ENCODE measurements around the gene NOS1. TPM values are rescaled to one million over a fixed set of nuclear protein-coding genes. Genes with fewer than 3 reads are reported as not detected.
A peak's percentile ranks its signal among the peaks of the same experiment; 100 is the strongest.

NOS1 gene
- total RNA-seq, 2 experiments from 2014 or later: not detected

- TF ChIP-seq CTCF (conservative IDR thresholded peaks at IDR 0.05; ENCODE audit: low read length) (no peak), EZH2phosphoT487 (IDR thresholded peaks at IDR 0.05; ENCODE audit: borderline replicate concordance, low read depth, low read length) (no peak)
- Histone ChIP-seq H3K4me3 (ENCODE audit: low read depth, low read length, poor library complexity, severe bottlenecking) (no peak overlapping the region), H3K9me3 (ENCODE audit: low read length) (no peaks in the 10 kb centered on the region), H2AFZ (ENCODE audit: low read length) (no peak overlapping the region), H3K4me2 (ENCODE audit: low read length) (no peak overlapping the region), H3K9me2 (ENCODE audit: insufficient read depth, low read length) (no peaks in the 10 kb centered on the region), H3K79me2 (ENCODE audit: insufficient read depth, low read depth, low read length) (no peaks in the 10 kb centered on the region), H4K20me1 (ENCODE audit: insufficient read depth, low read length) (no peaks in the 10 kb centered on the region), H3K36me3 (ENCODE audit: insufficient read depth, low read length) (no peaks in the 10 kb centered on the region), H3K4me1 (ENCODE audit: insufficient read depth, low read length, poor library complexity, severe bottlenecking) (peaks cover 4% of the 10 kb centered on the region), H3K27ac (ENCODE audit: low read depth, low read length, poor library complexity, severe bottlenecking) (no peak overlapping the region)
- POLR2A ChIA-PET: no interaction called here
- BruUV-seq (replicated peaks): no TSS peak
- CTCF ChIA-PET (ENCODE audit: unreplicated experiment): no interaction called here
- intact Hi-C loops (cut with micrococcal nuclease; ENCODE audit: unreplicated experiment): no loop called here
- DNase-seq (ENCODE audit: low spot score): no peak
Observed at GRCh38 chr12:117280019-117280680, 81.3 kb downstream of the NOS1 start.

GRCh38 chr12:117279606-117280005, 81.8 kb downstream of the NOS1 start:
- H3K79me2 ChIP-seq (ENCODE audit: insufficient read depth, low read depth, low read length): no peaks in the 10 kb centered on the region
- ChIA-PET CTCF (ENCODE audit: unreplicated experiment) (no interaction called here), POLR2A (no interaction called here)
- H3K27ac ChIP-seq (ENCODE audit: low read depth, low read length, poor library complexity, severe bottlenecking): no peak overlapping the region
- H3K4me1 ChIP-seq (ENCODE audit: insufficient read depth, low read length, poor library complexity, severe bottlenecking): peaks cover 4% of the 10 kb centered on the region
- no peak overlapping the region for H3K4me3 ChIP-seq (ENCODE audit: low read depth, low read length, poor library complexity, severe bottlenecking)
- no peak overlapping the region for H2AFZ ChIP-seq (ENCODE audit: low read length)
- intact Hi-C loops (cut with micrococcal nuclease; ENCODE audit: unreplicated experiment): no loop called here
- H3K36me3 ChIP-seq (ENCODE audit: insufficient read depth, low read length): no peaks in the 10 kb centered on the region
- DNase-seq (ENCODE audit: low spot score): peak; percentile 26
- peak overlapping the region; percentile 26; the same call in 1 of the 2 replicates for H3K4me2 ChIP-seq (ENCODE audit: low read length)
- no TSS peak for BruUV-seq (replicated peaks)
- TF ChIP-seq CTCF (conservative IDR thresholded peaks at IDR 0.05; ENCODE audit: low read length) (no peak), EZH2phosphoT487 (IDR thresholded peaks at IDR 0.05; ENCODE audit: borderline replicate concordance, low read depth, low read length) (no peak)
- H3K9me3 ChIP-seq (ENCODE audit: low read length): no peaks in the 10 kb centered on the region
- H4K20me1 ChIP-seq (ENCODE audit: insufficient read depth, low read length): no peaks in the 10 kb centered on the region
- no peaks in the 10 kb centered on the region for H3K9me2 ChIP-seq (ENCODE audit: insufficient read depth, low read length)

DNA sequence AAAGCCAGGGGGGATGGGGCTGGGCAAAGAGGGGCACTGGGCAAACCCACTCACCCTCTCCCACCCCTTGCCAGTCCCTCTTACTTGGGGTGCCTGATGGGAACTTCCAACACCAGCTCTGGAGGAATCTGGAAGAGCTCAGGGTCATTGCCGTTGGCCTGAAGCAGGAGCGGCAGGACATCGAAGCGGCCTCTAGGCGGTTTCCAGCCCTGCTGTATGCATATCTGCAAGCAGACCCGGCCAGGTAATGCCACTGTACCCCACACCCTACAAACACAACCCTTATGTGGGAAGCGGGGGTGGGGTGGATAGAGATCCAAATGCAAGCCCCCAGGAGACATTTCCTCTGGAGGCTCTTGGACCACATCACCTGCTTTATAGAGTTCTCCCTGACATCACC, 83.6 kb downstream of the NOS1 start:
- ChIA-PET POLR2A (interaction anchor here (0.7 kb wide), 1 partner anchor 27 kb away, joined by 4 read pairs; no protein-coding TSS in a partner anchor), CTCF (ENCODE audit: unreplicated experiment) (interaction anchor here (0.7 kb wide), 1 partner anchor 1746 kb away, joined by 3 read pairs; no protein-coding TSS in a partner anchor)

More for the DNA sequence above, 83.6 kb downstream of the NOS1 start:
- no peaks in the 10 kb centered on the region for H3K36me3 ChIP-seq (ENCODE audit: insufficient read depth, low read length)
- no peaks in the 10 kb centered on the region for H3K79me2 ChIP-seq (ENCODE audit: insufficient read depth, low read depth, low read length)
- H3K9me3 ChIP-seq (ENCODE audit: low read length): no peaks in the 10 kb centered on the region
- BruUV-seq (replicated peaks): no TSS peak
- H3K4me2 ChIP-seq (ENCODE audit: low read length): no peak overlapping the region
- H3K4me1 ChIP-seq (ENCODE audit: insufficient read depth, low read length, poor library complexity, severe bottlenecking): peaks cover 4% of the 10 kb centered on the region
- TF ChIP-seq EZH2phosphoT487 (IDR thresholded peaks at IDR 0.05; ENCODE audit: borderline replicate concordance, low read depth, low read length) (no peak), CTCF (conservative IDR thresholded peaks at IDR 0.05; ENCODE audit: low read length) (no peak)
- no peaks in the 10 kb centered on the region for H4K20me1 ChIP-seq (ENCODE audit: insufficient read depth, low read length)
- H3K27ac ChIP-seq (ENCODE audit: low read depth, low read length, poor library complexity, severe bottlenecking): no peak overlapping the region
- no peak overlapping the region for H2AFZ ChIP-seq (ENCODE audit: low read length)
- H3K4me3 ChIP-seq (ENCODE audit: low read depth, low read length, poor library complexity, severe bottlenecking): no peak overlapping the region
- no peaks in the 10 kb centered on the region for H3K9me2 ChIP-seq (ENCODE audit: insufficient read depth, low read length)
- intact Hi-C loops (cut with micrococcal nuclease; ENCODE audit: unreplicated experiment): no loop called here
- no peak for DNase-seq (ENCODE audit: low spot score)
